Fibroblast of the aortic adventitia (primary cell): Measurements from ENCODE around the gene LRIT1. TPM values are rescaled to one million over a fixed set of nuclear protein-coding genes. Genes with fewer than 3 reads are reported as not detected.

ENCODE experiments used
- DNase-seq: peaks from one replicate; pipeline ENCODE4 v3.0.0-alpha.2; 2010; ENCODE audit warnings: low read depth
- H3K4me3 ChIP-seq: 2 replicates; pipeline ENCODE4 v1.5.1; 2011; ENCODE audit warnings: low read depth, mild to moderate bottlenecking, control low read depth, low read length, moderate library complexity
- total RNA-seq: library from RNA; depleted of rRNA; stranded (reverse); fragments of >200 nt; gene quantifications from 2 replicates; pipeline ENCODE4 v1.2.3, GENCODE V29; 2012; ENCODE audit warnings: low replicate concordance
- TF ChIP-seq, protein P1 (sequence below): IDR thresholded peaks from 2 replicates; pipeline ENCODE4 v1.5.1; 2011; ENCODE audit warnings: mild to moderate bottlenecking, low read length, control low read depth, inconsistent platforms; ENCODE audit not compliant: insufficient read depth

LRIT1 gene
- total RNA-seq, 1 donor: not detected

DNA sequence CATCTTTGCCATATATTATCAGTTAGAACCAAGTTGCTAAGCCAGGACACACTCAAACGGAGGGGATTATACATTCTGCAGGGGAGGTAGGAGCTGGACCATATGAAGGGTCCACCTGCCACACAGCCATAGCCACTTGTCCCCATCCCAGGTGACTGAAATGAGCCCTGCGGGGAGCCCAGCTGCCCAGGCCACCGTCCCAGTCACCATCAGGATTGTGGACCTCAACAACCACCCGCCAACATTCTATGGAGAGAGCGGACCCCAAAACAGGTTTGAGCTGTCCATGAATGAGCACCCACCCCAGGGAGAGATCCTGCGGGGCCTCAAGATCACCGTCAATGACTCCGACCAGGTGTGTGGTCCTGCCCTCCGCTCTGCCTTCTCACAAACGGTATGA, 33.3 kb downstream of the LRIT1 start:
- H3K4me3 ChIP-seq: no peak overlapping the region
- DNase-seq: no peak
- TF ChIP-seq, protein P1, sequence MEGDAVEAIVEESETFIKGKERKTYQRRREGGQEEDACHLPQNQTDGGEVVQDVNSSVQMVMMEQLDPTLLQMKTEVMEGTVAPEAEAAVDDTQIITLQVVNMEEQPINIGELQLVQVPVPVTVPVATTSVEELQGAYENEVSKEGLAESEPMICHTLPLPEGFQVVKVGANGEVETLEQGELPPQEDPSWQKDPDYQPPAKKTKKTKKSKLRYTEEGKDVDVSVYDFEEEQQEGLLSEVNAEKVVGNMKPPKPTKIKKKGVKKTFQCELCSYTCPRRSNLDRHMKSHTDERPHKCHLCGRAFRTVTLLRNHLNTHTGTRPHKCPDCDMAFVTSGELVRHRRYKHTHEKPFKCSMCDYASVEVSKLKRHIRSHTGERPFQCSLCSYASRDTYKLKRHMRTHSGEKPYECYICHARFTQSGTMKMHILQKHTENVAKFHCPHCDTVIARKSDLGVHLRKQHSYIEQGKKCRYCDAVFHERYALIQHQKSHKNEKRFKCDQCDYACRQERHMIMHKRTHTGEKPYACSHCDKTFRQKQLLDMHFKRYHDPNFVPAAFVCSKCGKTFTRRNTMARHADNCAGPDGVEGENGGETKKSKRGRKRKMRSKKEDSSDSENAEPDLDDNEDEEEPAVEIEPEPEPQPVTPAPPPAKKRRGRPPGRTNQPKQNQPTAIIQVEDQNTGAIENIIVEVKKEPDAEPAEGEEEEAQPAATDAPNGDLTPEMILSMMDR: no peak

DNA sequence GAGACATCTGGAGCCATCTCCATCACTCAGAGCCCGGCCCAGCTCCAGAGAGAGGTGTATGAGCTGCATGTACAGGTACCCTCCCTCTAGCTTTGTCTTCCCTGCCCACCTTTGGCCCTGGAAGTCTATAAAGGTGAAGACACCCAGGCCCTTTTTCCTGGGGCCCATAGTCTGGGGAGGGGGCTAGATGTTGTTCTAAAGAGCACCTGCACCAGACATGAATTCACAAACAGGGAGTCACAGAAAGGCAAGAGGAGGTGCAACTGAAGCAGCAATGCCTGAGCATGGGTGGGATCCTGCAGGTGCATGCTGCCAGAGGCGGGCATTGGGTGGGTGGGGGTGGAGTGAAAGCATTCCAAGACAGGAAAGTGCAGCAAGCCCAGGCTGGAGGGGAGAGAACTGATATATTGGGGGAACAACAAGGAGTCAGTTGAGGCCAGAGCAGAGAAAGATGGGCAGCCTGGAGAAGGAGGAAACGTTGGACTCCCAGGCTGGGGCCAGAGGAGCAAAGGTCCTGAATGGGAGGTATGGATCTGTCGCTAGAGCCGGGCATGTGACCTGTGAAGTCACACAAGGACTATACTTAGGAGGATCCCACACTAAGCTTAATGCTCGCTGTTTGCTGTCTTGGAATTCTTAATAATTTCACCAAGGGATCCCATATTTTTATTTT, 35.4 kb downstream of the LRIT1 start:
- no peak overlapping the region for H3K4me3 ChIP-seq
- TF ChIP-seq, protein P1: no peak
- no peak for DNase-seq

DNA sequence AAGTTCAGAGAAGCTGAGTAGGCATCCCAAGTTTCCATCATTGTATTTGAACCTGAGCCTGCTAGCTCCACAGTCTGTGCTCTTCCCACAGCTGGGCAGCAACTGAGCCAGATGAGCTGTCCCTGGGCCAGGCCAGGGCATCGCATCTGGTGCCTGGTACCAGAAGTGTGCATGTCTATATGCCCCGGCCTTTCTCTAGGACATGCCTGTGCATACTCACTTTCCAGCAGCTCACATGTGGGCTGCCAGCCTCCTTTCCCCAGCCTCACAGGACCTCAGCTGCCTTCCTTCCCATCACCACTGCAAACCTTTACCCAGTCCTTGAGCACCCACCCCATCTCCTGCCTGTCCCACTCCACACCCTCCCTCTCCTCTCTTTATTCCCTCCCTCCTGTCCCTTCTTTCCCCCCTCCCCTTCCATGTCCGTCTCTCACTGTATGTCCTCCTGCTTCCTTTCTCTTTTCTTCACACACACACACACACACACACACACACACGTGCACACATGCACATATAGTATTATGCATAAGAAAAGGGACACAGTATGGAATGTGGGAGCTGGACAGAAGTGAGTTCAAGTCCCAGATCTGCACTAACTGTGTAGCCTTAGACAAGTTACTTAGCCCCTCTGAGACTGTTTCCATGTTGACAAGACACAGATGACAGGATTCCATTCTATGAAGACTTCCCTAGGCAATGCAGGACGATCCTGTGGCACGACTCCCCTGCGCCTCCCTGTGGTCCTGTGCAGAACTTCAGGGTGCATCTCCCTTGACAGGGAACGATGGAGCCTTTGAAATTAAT, 36.1 kb downstream of the LRIT1 start:
- TF ChIP-seq, protein P1: peak; percentile 79
- peak; percentile 25 for DNase-seq

DNA sequence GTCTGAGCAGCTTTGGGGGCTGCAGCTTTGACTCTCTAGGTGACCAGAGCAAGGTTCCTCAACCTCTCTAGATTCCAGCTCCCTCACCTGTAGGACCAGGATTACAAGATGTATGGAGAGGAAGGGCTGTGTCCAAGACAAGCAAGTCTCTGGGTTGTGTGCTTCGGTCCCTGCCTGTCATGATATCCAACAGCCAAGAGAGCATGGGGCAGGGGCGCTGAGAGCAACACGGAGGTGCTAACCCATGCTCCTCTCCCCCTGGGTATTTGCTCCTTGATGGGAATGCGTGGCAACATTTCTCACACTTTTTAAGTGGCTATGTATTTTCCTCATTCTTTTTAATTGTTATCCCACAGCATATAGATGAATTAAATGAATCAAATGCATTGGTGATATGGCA, 36.7 kb downstream of the LRIT1 start:
- TF ChIP-seq, protein P1: no peak
- no peak overlapping the region for H3K4me3 ChIP-seq
- DNase-seq: no peak

More for the DNA sequence above, 36.1 kb downstream of the LRIT1 start:
- H3K4me3 ChIP-seq: no peak overlapping the region

DNA sequence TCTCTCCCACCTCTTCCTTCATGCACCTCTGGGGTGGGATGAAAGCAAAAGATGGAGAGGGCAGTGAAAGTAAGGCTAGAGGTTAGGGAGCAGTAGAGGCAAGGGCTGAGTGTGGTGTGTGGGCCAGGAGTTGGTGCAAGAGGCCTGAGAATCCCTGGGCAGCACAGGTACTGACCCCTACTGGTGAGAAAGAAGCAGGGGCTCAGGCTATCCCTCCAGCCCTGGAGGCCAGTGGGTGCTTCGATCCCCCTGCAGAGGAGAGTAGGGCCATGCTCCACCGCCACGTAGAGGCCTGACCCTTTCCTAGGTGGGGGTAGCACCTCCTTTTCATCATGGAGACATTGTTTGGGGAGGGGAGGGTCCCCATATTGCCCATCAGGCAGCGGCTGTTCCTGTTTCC, 37.2 kb downstream of the LRIT1 start:
- no peak for DNase-seq
- TF ChIP-seq, protein P1: peak; percentile 20
- no peak overlapping the region for H3K4me3 ChIP-seq

DNA sequence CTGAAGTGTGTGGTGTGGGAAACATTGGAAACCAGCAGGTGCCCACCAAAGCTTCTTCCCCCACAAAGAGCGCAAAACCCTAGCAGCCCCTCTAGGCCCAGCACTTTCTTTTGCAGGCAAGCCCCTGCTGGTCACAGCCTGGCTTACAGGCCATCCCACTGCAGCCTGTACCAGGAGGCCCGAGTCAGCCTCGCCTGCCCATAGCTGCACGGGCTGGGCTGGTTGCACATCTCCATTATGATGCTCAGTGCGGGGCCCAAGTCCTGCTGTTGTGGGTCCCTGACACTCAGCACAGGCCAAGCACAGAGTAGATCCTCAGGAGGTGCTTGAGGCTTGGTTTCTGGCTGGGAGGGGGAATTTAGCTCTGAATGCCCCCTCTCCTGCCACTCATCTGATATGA, 39.0 kb downstream of the LRIT1 start:
- TF ChIP-seq, protein P1: no peak
- H3K4me3 ChIP-seq: no peak overlapping the region
- DNase-seq: no peak

DNA sequence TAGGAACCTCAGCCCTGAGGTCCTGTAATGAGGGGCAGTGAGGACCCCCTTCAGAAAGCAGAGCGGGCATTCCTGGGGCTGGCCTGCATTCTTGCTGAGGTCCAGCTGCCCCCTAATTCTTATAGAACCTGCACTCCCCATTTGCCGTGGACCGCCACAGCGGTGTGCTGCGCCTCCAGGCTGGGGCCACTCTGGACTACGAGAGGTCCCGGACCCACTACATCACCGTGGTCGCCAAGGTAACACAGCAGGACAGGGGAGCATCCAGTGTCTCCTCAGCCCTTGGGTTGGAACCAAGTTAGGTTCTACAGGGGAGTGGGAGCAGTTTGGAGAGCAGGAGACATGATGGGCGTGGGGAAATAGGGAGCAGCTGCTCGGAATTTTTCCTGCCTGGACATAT, 39.7 kb downstream of the LRIT1 start:
- TF ChIP-seq, protein P1: no peak
- DNase-seq: no peak
- H3K4me3 ChIP-seq: no peak overlapping the region
